PFSK-1 (cell line): ENCODE results near the gene ZNF654.

Experiments used
- FOXP2 ChIP-seq: optimal IDR thresholded peaks from 2 replicates; pipeline ENCODE3; 2011; ENCODE audit warnings: borderline replicate concordance, control low read depth, inconsistent platforms; ENCODE audit not compliant: insufficient read depth; ENCODE audit errors: extremely low read length, extremely low read depth
- POLR2AphosphoS5 ChIP-seq: IDR thresholded peaks from 2 replicates; pipeline ENCODE4 v1.6.1; 2012; ENCODE audit warnings: low read depth, mild to moderate bottlenecking, control low read depth, low read length, moderate library complexity
- SIN3A ChIP-seq: IDR thresholded peaks from 2 replicates; pipeline ENCODE4 v1.6.1; 2012; ENCODE audit warnings: mild to moderate bottlenecking, low read length, moderate library complexity, borderline replicate concordance; ENCODE audit not compliant: insufficient read depth
- TAF1 ChIP-seq: IDR thresholded peaks from 2 replicates; pipeline ENCODE4 v1.6.1; 2012; ENCODE audit warnings: low read length, control low read depth, borderline replicate concordance; ENCODE audit not compliant: insufficient read depth
- TF ChIP-seq, protein P1 (sequence below), 2 experiments: IDR thresholded peaks; 2 replicates each; pipeline versions ENCODE4 v1.6.1 to v1.8.0; 2011 to 2012; ENCODE audit warnings: low read depth in 2 of 2, low read length in 2 of 2, control low read depth in 1 of 2, inconsistent platforms in 1 of 2, mild to moderate bottlenecking in 1 of 2, moderate library complexity in 1 of 2; ENCODE audit not compliant: insufficient read depth in 1 of 2

The ZNF654 gene

DNA sequence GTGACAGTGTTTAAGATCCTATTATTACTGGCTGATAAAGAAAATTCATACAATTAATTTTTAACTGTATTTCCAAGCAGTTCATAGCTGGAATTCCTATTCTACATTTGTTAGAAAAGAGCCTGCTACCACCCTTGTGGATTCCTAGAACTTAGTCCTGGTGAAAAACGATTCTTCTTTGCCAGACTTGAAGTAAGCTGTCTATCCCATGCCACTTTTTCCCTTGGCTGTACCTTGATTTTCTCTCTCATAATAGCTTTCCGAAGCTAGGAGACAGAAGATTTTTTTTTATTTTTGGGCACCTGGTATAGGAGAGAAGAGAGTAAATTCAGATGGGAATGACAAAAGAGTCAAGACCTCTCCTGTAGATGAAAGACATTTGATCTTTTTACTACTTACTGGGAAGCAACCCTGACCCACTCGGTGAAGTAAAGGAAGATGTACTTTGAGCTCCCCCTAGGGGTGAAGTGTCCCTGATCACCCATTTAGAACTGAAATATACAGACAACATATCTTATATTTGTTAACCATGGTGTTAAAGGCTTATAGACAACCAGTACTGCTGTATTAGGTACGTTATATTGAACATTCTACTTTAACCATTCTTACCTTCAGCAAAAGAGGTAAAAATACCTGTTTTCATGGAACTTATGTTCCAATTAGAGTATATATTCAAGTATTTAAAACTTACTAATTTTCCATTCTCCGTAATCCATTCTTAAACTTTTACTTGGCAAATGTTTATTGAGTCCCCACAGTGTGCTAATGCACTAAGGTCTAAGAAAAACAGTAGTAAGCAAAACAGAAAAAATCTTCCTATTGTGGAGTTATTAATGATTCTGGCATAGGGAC lies 54.5 kb downstream of the ZNF654 start:
- TF ChIP-seq, protein P1, sequence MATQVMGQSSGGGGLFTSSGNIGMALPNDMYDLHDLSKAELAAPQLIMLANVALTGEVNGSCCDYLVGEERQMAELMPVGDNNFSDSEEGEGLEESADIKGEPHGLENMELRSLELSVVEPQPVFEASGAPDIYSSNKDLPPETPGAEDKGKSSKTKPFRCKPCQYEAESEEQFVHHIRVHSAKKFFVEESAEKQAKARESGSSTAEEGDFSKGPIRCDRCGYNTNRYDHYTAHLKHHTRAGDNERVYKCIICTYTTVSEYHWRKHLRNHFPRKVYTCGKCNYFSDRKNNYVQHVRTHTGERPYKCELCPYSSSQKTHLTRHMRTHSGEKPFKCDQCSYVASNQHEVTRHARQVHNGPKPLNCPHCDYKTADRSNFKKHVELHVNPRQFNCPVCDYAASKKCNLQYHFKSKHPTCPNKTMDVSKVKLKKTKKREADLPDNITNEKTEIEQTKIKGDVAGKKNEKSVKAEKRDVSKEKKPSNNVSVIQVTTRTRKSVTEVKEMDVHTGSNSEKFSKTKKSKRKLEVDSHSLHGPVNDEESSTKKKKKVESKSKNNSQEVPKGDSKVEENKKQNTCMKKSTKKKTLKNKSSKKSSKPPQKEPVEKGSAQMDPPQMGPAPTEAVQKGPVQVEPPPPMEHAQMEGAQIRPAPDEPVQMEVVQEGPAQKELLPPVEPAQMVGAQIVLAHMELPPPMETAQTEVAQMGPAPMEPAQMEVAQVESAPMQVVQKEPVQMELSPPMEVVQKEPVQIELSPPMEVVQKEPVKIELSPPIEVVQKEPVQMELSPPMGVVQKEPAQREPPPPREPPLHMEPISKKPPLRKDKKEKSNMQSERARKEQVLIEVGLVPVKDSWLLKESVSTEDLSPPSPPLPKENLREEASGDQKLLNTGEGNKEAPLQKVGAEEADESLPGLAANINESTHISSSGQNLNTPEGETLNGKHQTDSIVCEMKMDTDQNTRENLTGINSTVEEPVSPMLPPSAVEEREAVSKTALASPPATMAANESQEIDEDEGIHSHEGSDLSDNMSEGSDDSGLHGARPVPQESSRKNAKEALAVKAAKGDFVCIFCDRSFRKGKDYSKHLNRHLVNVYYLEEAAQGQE (IDR thresholded peaks at IDR 0.05; ENCODE audit: insufficient read depth in 1 of 2, low read depth in 2 of 2, low read length in 2 of 2): no peak
- TF ChIP-seq SIN3A (no peak), TAF1 (no peak), POLR2AphosphoS5 (no peak), FOXP2 (no peak)

DNA sequence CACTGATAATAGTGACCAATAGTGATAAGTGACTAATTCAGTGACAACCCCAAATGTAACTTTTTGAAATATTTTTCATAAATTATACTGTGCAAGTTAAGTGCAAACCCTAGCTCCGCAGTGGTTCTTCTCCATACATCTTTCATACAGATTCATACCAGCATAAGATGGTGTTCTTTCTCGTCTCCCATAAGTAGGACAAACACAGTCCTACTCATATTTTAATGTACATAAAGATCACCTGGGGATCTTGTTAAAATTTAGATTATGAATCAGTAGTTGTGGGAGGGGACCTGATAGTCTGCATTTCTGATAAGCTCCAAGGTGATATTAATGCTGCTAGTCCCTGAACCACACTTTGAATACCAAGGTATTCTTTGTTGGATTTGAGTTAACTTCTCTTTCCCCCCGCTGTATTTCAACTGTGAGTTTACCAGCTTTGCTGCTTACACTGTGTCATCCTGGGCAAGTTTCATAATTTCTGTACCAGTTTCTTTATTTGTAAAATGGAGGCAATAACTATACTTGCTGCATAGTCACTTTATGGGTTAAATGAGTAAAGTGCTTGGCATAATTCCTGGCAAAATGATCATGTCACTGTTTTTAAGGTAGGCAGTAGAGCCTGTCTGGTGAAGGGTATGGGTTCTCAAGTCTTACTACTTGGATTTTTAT lies 56.0 kb downstream of the ZNF654 start:
- TF ChIP-seq, protein P1 (IDR thresholded peaks at IDR 0.05; ENCODE audit: insufficient read depth in 1 of 2, low read depth in 2 of 2, low read length in 2 of 2): no peak
- TF ChIP-seq FOXP2: no peak
- TF ChIP-seq POLR2AphosphoS5: no peak
- TF ChIP-seq SIN3A: no peak
- no peak for TF ChIP-seq TAF1

DNA sequence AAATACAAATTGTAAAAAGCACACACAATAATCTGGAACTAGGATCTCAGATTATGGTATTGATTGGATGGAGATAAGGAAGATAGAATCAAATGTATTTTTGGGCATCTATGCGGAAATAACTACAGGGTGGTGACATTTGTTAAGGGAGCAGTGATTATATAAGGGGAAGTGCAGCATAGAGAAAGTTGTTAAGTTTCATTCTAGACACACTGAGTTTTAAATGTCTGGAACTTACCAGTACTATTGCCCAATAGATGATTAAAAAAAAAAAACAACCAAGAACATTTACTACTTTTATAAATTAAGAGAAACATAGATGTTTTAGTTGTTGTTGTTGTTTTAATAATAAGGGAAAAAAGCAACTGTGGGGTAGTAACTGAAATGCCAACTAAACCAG lies 58.6 kb downstream of the ZNF654 start:
- TF ChIP-seq SIN3A: no peak
- TF ChIP-seq FOXP2: no peak
- TF ChIP-seq, protein P1 (IDR thresholded peaks at IDR 0.05; ENCODE audit: insufficient read depth in 1 of 2, low read depth in 2 of 2, low read length in 2 of 2): no peak
- TF ChIP-seq TAF1: no peak
- no peak for TF ChIP-seq POLR2AphosphoS5

DNA sequence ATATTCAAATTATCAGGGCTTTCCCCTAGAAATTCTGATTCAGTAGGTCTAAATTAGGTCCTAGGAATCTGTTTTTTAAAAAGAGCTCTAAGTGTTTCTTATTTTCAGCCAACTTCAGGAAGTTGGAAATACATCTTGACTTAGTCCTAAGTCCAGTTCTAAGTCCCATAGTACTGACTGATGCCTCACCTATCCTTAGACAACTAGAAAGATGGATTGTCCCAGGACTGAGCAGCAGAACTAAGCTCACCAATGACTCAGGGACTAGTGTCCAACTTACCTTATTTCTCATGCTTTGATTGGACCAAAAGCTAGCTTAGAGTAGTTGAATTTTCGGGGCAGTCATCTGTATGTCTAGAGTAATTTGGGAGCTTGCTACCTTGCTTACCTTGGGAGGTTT lies 64.5 kb downstream of the ZNF654 start:
- no peak for TF ChIP-seq POLR2AphosphoS5
- TF ChIP-seq, protein P1 (IDR thresholded peaks at IDR 0.05; ENCODE audit: insufficient read depth in 1 of 2, low read depth in 2 of 2, low read length in 2 of 2): no peak
- no peak for TF ChIP-seq SIN3A
- TF ChIP-seq FOXP2: no peak
- TF ChIP-seq TAF1: no peak
